ENCODE measurements around the gene PDGFD. TPM values are rescaled to one million over a fixed set of nuclear protein-coding genes. Genes with fewer than 3 reads are reported as not detected.

PDGFD gene
- total RNA-seq, 1 donor from 2014 or later: not detected

DNA sequence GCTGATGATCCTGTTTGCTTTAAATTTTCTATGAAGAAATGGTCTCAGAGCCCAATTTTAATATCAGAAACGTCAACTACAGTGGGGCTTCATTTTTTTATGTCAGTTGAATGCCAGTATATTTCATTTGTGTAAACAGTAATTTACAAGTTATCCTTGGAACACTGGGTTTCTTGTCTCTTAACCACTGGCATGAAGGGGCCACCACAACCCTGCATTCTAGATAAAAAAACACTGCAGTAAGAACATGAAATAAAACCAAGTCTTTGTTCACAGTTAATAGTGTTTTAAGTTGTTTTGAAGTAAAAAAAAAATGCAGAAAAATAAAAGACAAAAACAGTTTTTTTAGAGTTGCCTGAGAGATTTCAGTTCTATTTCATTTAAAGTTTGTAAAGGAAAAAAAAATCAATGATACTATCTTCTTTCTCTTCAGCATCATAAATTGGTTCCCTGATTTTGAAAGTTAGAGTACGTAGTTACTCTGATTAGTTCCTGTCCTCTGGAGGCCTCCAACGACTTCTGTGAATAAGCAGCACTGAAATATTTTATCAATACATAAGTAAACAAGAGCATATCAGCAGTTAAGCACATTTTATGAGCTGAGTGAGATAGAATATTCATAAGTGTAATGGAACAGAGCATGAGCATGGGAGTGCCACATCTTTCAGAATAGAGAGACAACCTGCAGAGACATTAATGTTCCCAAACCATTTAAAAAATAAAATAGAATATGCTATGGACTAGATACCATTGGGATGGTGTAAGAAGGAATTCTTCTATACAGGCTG, 135.3 kb downstream of the PDGFD start:
- H3K9me3 Mint-ChIP-seq: no peaks in the 10 kb centered on the region
- no peak overlapping the region for H3K27ac Mint-ChIP-seq
- H3K36me3 Mint-ChIP-seq (ENCODE audit: low read depth): no peaks in the 10 kb centered on the region
- DNase-seq (ENCODE audit: low spot score): no peak
- H3K27me3 Mint-ChIP-seq (ENCODE audit: low read depth): no peaks in the 10 kb centered on the region
- no peaks in the 10 kb centered on the region for H3K4me1 Mint-ChIP-seq (ENCODE audit: low read depth)
- H3K4me3 Mint-ChIP-seq (ENCODE audit: low read depth): no peak overlapping the region
- intact Hi-C loops (cut with micrococcal nuclease): no loop called here

- H3K27me3 Mint-ChIP-seq (ENCODE audit: low read depth): no peaks in the 10 kb centered on the region
- DNase-seq (ENCODE audit: low spot score): no peak
- no peak overlapping the region for H3K27ac Mint-ChIP-seq
- H3K4me3 Mint-ChIP-seq (ENCODE audit: low read depth): no peak overlapping the region
- no peaks in the 10 kb centered on the region for H3K36me3 Mint-ChIP-seq (ENCODE audit: low read depth)
- H3K9me3 Mint-ChIP-seq: no peaks in the 10 kb centered on the region
- intact Hi-C loops (cut with micrococcal nuclease): no loop called here
- no peaks in the 10 kb centered on the region for H3K4me1 Mint-ChIP-seq (ENCODE audit: low read depth)
Measured at GRCh38 chr11:104024572-104024971, 139.4 kb downstream of the PDGFD start.

GRCh38 chr11:104015649-104016415, 148.1 kb downstream of the PDGFD start:
- intact Hi-C loops (cut with micrococcal nuclease): no loop called here
- Mint-ChIP-seq H3K4me3 (ENCODE audit: low read depth) (no peak overlapping the region), H3K9me3 (no peaks in the 10 kb centered on the region), H3K27me3 (ENCODE audit: low read depth) (no peaks in the 10 kb centered on the region), H3K4me1 (ENCODE audit: low read depth) (no peaks in the 10 kb centered on the region), H3K27ac (no peak overlapping the region), H3K36me3 (ENCODE audit: low read depth) (no peaks in the 10 kb centered on the region)
- DNase-seq (ENCODE audit: low spot score): no peak

- Mint-ChIP-seq H3K4me1 (ENCODE audit: low read depth) (no peaks in the 10 kb centered on the region), H3K36me3 (ENCODE audit: low read depth) (no peaks in the 10 kb centered on the region), H3K9me3 (no peaks in the 10 kb centered on the region), H3K27me3 (ENCODE audit: low read depth) (no peaks in the 10 kb centered on the region), H3K27ac (no peak overlapping the region), H3K4me3 (ENCODE audit: low read depth) (no peak overlapping the region)
- intact Hi-C loops (cut with micrococcal nuclease): no loop called here
- no peak for DNase-seq (ENCODE audit: low spot score)
Measured at GRCh38 chr11:104011044-104011443, 152.9 kb downstream of the PDGFD start.

DNA sequence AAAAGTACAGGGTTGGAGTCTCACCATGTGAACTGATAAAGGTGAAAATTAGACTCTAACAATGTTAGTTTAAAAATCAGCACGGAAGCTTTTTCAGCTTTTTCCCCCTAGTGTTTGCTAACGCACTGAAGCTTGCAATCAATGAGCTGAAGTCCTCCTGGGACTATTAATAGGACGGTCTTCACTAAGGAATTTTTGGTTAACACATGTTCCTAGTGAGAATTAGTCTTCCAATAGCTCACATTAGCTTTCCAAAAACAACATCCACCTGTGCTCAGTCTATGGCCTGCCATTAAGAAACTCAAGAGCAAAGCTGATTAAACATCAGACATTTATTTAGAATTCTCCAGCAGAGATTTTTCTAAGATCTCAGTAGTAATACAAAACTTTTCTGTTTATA, 154.2 kb downstream of the PDGFD start:
- no peak for DNase-seq (ENCODE audit: low spot score)
- intact Hi-C loops (cut with micrococcal nuclease): no loop called here
- Mint-ChIP-seq H3K4me3 (ENCODE audit: low read depth) (no peak overlapping the region), H3K36me3 (ENCODE audit: low read depth) (no peaks in the 10 kb centered on the region), H3K4me1 (ENCODE audit: low read depth) (no peaks in the 10 kb centered on the region), H3K9me3 (no peaks in the 10 kb centered on the region), H3K27me3 (ENCODE audit: low read depth) (no peaks in the 10 kb centered on the region), H3K27ac (no peak overlapping the region)

DNA sequence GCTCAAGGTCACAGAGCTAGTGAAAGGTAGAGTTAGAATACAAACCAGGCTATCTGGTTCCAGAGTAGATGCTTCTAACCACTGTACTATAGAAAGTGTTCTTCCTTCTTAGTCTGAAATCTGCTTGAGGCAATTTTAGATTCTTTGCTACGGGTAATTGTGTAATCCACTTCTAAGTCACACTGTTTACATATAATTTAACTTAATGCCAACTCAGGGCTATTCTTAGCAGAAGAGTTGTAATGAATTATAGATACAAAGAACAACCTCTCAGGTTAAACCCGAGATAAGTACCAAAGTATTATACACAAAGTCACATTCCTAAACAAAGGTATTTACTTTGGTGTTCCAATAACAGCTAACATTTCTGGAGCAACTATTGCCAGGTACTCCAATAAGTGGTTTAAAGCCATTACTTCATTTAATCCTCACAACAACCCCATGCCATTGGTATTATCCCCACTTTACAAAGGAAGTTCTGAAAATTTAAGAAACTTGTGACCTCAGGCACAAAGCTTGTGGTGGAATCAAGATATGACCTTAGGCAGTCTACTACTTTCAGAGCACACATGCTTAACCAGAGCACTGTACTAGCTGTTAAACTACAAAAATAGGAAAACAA, 158.6 kb downstream of the PDGFD start:
- Mint-ChIP-seq H3K4me1 (ENCODE audit: low read depth) (no peaks in the 10 kb centered on the region), H3K27ac (no peak overlapping the region), H3K27me3 (ENCODE audit: low read depth) (no peaks in the 10 kb centered on the region), H3K36me3 (ENCODE audit: low read depth) (no peaks in the 10 kb centered on the region), H3K4me3 (ENCODE audit: low read depth) (no peak overlapping the region), H3K9me3 (no peaks in the 10 kb centered on the region)
- DNase-seq (ENCODE audit: low spot score): no peak
- intact Hi-C loops (cut with micrococcal nuclease): no loop called here

DNA sequence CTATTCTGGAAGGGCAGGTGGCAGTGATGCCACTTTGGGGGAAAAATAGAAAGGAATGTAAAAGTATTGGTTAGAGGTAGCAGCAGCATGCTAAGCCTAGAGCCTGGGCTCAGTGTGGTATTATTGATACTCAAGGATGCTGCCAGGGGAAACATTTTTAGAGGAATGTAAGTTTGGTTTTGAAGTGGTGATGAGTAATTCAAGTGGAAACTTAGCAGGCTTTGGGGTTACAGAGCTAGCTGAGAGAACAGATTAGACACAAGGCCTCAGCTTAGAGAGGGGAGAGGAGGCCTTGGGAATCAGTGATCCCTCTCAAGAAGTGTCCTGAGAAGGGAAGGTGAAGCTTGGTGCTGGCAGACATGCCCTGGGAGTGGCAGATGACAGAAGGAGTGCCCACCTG, 160.5 kb downstream of the PDGFD start:
- Mint-ChIP-seq H3K27me3 (ENCODE audit: low read depth) (no peaks in the 10 kb centered on the region), H3K9me3 (no peaks in the 10 kb centered on the region), H3K4me3 (ENCODE audit: low read depth) (no peak overlapping the region), H3K4me1 (ENCODE audit: low read depth) (no peaks in the 10 kb centered on the region), H3K27ac (no peak overlapping the region), H3K36me3 (ENCODE audit: low read depth) (no peaks in the 10 kb centered on the region)
- no peak for DNase-seq (ENCODE audit: low spot score)
- intact Hi-C loops (cut with micrococcal nuclease): no loop called here

DNA sequence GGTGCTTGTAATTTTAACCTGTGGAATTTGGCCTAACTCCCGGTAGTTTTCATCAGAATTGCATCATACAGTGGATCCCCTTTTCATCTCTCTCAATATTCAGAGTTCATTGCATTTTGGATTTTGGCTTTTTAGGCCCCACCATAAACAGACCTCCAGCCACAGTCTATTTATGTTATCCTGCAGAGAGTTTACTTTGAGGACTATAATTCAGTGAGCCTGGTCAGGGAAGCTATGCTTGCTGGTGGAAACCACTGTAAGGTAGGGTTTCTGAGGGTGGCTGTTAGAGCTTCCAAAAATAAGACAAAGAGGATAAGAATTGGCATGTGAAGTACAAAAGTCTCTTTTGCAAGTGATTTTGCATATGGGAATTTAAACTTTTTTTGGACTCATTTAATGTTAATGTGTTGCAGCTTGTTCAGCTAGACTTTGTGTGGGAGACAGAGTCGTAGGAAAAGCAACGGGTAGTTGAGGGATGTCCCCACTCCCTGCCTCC, 162.3 kb downstream of the PDGFD start:
- intact Hi-C loops (cut with micrococcal nuclease): no loop called here
- Mint-ChIP-seq H3K4me1 (ENCODE audit: low read depth) (no peaks in the 10 kb centered on the region), H3K36me3 (ENCODE audit: low read depth) (no peaks in the 10 kb centered on the region), H3K27ac (no peak overlapping the region), H3K4me3 (ENCODE audit: low read depth) (no peak overlapping the region), H3K9me3 (no peaks in the 10 kb centered on the region), H3K27me3 (ENCODE audit: low read depth) (no peaks in the 10 kb centered on the region)
- no peak for DNase-seq (ENCODE audit: low spot score)

GRCh38 chr11:104000798-104001197, 163.1 kb downstream of the PDGFD start:
- DNase-seq (ENCODE audit: low spot score): no peak
- Mint-ChIP-seq H3K4me3 (ENCODE audit: low read depth) (no peak overlapping the region), H3K36me3 (ENCODE audit: low read depth) (no peaks in the 10 kb centered on the region), H3K4me1 (ENCODE audit: low read depth) (no peaks in the 10 kb centered on the region), H3K27ac (no peak overlapping the region), H3K9me3 (no peaks in the 10 kb centered on the region), H3K27me3 (ENCODE audit: low read depth) (no peaks in the 10 kb centered on the region)
- intact Hi-C loops (cut with micrococcal nuclease): no loop called here

GRCh38 chr11:103998826-103999508, 165.0 kb downstream of the PDGFD start:
- intact Hi-C loops (cut with micrococcal nuclease): no loop called here
- H3K27ac Mint-ChIP-seq: no peak overlapping the region

DNA sequence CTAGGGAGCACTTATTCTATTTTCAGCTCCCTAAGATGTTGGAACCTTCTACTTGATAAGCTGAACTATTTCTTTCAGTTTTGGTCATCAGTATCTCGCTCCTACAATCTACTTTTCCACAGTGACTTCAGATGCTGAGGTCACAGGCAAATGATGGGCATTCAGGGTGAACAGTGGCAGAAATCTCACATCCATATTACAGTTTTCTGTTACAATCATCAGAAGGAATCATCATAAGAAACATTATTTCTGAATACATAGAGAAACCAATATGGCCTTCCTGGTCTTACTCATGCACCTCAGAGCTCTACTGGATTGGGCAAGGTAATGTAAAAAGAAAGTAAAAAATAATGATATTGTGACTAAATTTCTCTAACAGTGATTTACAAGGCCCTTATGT, 166.9 kb downstream of the PDGFD start:
- Mint-ChIP-seq H3K4me3 (ENCODE audit: low read depth) (no peak overlapping the region), H3K27me3 (ENCODE audit: low read depth) (no peaks in the 10 kb centered on the region), H3K36me3 (ENCODE audit: low read depth) (no peaks in the 10 kb centered on the region), H3K9me3 (no peaks in the 10 kb centered on the region), H3K4me1 (ENCODE audit: low read depth) (no peaks in the 10 kb centered on the region), H3K27ac (no peak overlapping the region)
- DNase-seq (ENCODE audit: low spot score): no peak
- intact Hi-C loops (cut with micrococcal nuclease): no loop called here

More at GRCh38 chr11:103998826-103999508, 165.0 kb downstream of the PDGFD start:
- no peaks in the 10 kb centered on the region for H3K4me1 Mint-ChIP-seq (ENCODE audit: low read depth)
- H3K4me3 Mint-ChIP-seq (ENCODE audit: low read depth): no peak overlapping the region
- H3K27me3 Mint-ChIP-seq (ENCODE audit: low read depth): no peaks in the 10 kb centered on the region
- no peak for DNase-seq (ENCODE audit: low spot score)
- H3K9me3 Mint-ChIP-seq: no peaks in the 10 kb centered on the region
- H3K36me3 Mint-ChIP-seq (ENCODE audit: low read depth): no peaks in the 10 kb centered on the region

GRCh38 chr11:103995896-103996295, 168.1 kb downstream of the PDGFD start:
- no peaks in the 10 kb centered on the region for H3K36me3 Mint-ChIP-seq (ENCODE audit: low read depth)
- no peak overlapping the region for H3K27ac Mint-ChIP-seq
- no peaks in the 10 kb centered on the region for H3K4me1 Mint-ChIP-seq (ENCODE audit: low read depth)
- H3K9me3 Mint-ChIP-seq: no peaks in the 10 kb centered on the region
- no peaks in the 10 kb centered on the region for H3K27me3 Mint-ChIP-seq (ENCODE audit: low read depth)
- DNase-seq (ENCODE audit: low spot score): no peak
- intact Hi-C loops (cut with micrococcal nuclease): no loop called here
- no peak overlapping the region for H3K4me3 Mint-ChIP-seq (ENCODE audit: low read depth)
